Measurements from ENCODE around the gene CDH4.

GRCh38 chr20:61236713-61237112, 15.3 kb upstream of the CDH4 start:
- no peak for TF ChIP-seq CTCF (conservative IDR thresholded peaks at IDR 0.05; ENCODE audit: low read depth, low read length)
- TF ChIP-seq FOS (IDR thresholded peaks at IDR 0.05; ENCODE audit: low read depth, low read length): no peak
- no peak for TF ChIP-seq POLR2A (IDR thresholded peaks at IDR 0.05; ENCODE audit: low read depth, low read length)
- no peak for TF ChIP-seq MXI1 (IDR thresholded peaks at IDR 0.05; ENCODE audit: borderline replicate concordance, low read depth, low read length)
- TF ChIP-seq RAD21 (IDR thresholded peaks at IDR 0.05; ENCODE audit: low read length): no peak

Data from IMR-90 (cell line).